ENCODE results near the gene UBE2S.
A peak's percentile ranks its signal among the peaks of the same experiment; 100 is the strongest.

The UBE2S gene

GRCh38 chr19:55369653-55370304 is 37.8 kb downstream of the UBE2S start:
- WGBS, result under 1% methylated on average over 51 of the region's 59 CpGs
- Histone ChIP-seq H2BK5ac (ENCODE audit: low read depth, low read length, poor library complexity, severe bottlenecking) (peak overlapping the region; percentile 92), H3K14ac (ENCODE audit: low read length in 2 of 2) (peak overlapping the region in 1 of 2 experiments; percentile 68), H2BK120ac (ENCODE audit: low read depth, low read length) (peak overlapping the region; percentile 27), H3K79me1 (replicated peaks; ENCODE audit: low read length, poor library complexity, severe bottlenecking) (peaks cover 6% of the 10 kb centered on the region), H3K4me1 (ENCODE audit: control insufficient read depth, insufficient read depth, low read depth, low read length) (peaks cover 55% of the 10 kb centered on the region), H3K9me3 (ENCODE audit: control insufficient read depth, low read length) (no peaks in the 10 kb centered on the region), H3K18ac (ENCODE audit: low read depth in 1 of 2, low read length in 2 of 2) (peak overlapping the region; percentile 45 to 85), H3K4ac (ENCODE audit: low read depth in 1 of 2, low read length in 2 of 2) (peak overlapping the region; percentile 46 to 57), H4K91ac (ENCODE audit: low read length) (no peak overlapping the region), H3K4me2 (ENCODE audit: low read length, poor library complexity, severe bottlenecking) (peak overlapping the region; percentile 83), H2BK15ac (ENCODE audit: low read depth, poor library complexity, severe bottlenecking) (no peak overlapping the region), H2AFZ (ENCODE audit: low read depth, low read length) (peak overlapping the region; percentile 84), H3K27ac (ENCODE audit: low read length, poor library complexity, severe bottlenecking) (peak overlapping the region; percentile 94), H2BK12ac (ENCODE audit: low read length in 2 of 2) (peak overlapping the region in 1 of 2 experiments; percentile 88), H3K4me3 (ENCODE audit: insufficient read depth in 1 of 2, low read depth in 1 of 2, low read length in 2 of 2) (peak overlapping the region; percentile 78 to 84), H4K8ac (ENCODE audit: low read length) (peak overlapping the region; percentile 45), H3K9ac (ENCODE audit: low read length) (peak overlapping the region; percentile 74), H3K27me3 (ENCODE audit: control insufficient read depth in 1 of 2, insufficient read depth in 1 of 2, low read length in 2 of 2) (peaks cover 0 to 7% of the 10 kb centered on the region in 2 experiments), H3K36me3 (ENCODE audit: control insufficient read depth in 1 of 2, insufficient read depth in 2 of 2, low read depth in 1 of 2, low read length in 2 of 2) (peaks cover 0 to 35% of the 10 kb centered on the region in 2 experiments), H2AK5ac (ENCODE audit: low read length, severe bottlenecking) (no peak overlapping the region), H3K23ac (ENCODE audit: low read length in 2 of 2) (peak overlapping the region in 1 of 2 experiments; percentile 47)
- DNase-seq, result peak; percentile 85

DNA sequence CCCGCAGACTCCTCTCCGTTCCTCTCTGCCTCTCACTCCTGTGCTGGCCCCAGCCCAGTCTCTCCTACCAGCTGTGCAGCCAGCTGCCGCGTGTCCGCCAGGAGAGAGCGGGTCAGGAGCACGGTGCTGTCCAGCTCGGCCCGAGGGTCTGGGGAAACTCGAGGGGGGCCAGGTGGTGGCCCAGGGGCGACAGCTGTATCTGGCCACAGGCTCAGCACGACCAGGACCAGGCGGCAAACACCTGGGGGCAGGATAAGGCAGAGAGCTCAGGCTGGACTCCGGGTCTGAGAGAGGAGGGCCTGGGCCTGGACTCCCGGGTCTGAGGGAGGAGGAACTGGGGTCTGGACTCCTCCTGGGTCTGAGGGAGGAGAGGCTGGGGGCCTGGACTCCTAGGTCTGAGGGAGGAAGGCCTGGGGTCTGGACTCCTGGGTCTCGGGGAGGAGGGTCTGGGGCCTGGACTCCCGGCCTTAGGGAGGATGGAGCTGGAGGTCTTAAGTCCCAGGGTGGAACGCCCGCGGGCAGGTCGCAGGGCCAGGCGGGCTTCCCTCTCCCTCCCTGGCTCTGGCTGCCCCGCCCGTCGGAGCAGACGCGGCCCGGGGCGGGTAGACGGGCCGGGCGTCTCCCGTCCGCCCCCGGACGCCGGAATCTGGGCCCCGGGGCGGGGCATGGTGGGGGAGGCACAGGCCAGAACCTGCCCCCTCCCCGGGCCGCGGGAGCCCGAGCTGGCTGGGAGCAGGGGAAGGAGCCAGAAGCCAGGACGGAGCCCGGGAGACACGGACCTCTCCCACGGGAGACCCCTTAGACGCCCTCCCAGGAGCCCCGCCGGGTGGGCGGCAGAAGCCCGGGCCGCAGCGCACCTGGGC is 38.7 kb downstream of the UBE2S start:
- Histone ChIP-seq H2BK5ac (ENCODE audit: low read depth, low read length, poor library complexity, severe bottlenecking) (no peak overlapping the region), H2AK5ac (ENCODE audit: low read length, severe bottlenecking) (peak overlapping the region; percentile 4), H2AFZ (ENCODE audit: low read depth, low read length) (no peak overlapping the region), H4K8ac (ENCODE audit: low read length) (peak overlapping the region; percentile 1), H3K36me3 (ENCODE audit: control insufficient read depth in 1 of 2, insufficient read depth in 2 of 2, low read depth in 1 of 2, low read length in 2 of 2) (peaks cover 0 to 37% of the 10 kb centered on the region in 2 experiments), H2BK120ac (ENCODE audit: low read depth, low read length) (peak overlapping the region; percentile 27), H3K18ac (ENCODE audit: low read depth in 1 of 2, low read length in 2 of 2) (peak overlapping the region in 1 of 2 experiments; percentile 54), H2BK12ac (ENCODE audit: low read length in 2 of 2) (peak overlapping the region; percentile 21 to 45), H3K4me3 (ENCODE audit: insufficient read depth in 1 of 2, low read depth in 1 of 2, low read length in 2 of 2) (peak overlapping the region; percentile 62 to 84), H3K27me3 (ENCODE audit: control insufficient read depth in 1 of 2, insufficient read depth in 1 of 2, low read length in 2 of 2) (peaks cover 0 to 4% of the 10 kb centered on the region in 2 experiments), H3K23ac (ENCODE audit: low read length in 2 of 2) (peak overlapping the region in 1 of 2 experiments; percentile 40), H3K79me1 (replicated peaks; ENCODE audit: low read length, poor library complexity, severe bottlenecking) (peaks cover 6% of the 10 kb centered on the region), H3K9me3 (ENCODE audit: control insufficient read depth, low read length) (no peaks in the 10 kb centered on the region), H2BK15ac (ENCODE audit: low read depth, poor library complexity, severe bottlenecking) (peak overlapping the region; percentile 90), H3K9ac (ENCODE audit: low read length) (peak overlapping the region; percentile 66), H3K27ac (ENCODE audit: low read length, poor library complexity, severe bottlenecking) (peak overlapping the region; percentile 61), H4K91ac (ENCODE audit: low read length) (peak overlapping the region; percentile 82), H3K14ac (ENCODE audit: low read length in 2 of 2) (peak overlapping the region in 1 of 2 experiments; percentile 38), H3K4me1 (ENCODE audit: control insufficient read depth, insufficient read depth, low read depth, low read length) (peaks cover 50% of the 10 kb centered on the region), H3K4me2 (ENCODE audit: low read length, poor library complexity, severe bottlenecking) (peak overlapping the region; percentile 71), H3K4ac (ENCODE audit: low read depth in 1 of 2, low read length in 2 of 2) (peak overlapping the region in 1 of 2 experiments; percentile 32)
- WGBS, result 20% methylated on average over 47 of the region's 54 CpGs
- DNase-seq, result peak; percentile 57

DNA sequence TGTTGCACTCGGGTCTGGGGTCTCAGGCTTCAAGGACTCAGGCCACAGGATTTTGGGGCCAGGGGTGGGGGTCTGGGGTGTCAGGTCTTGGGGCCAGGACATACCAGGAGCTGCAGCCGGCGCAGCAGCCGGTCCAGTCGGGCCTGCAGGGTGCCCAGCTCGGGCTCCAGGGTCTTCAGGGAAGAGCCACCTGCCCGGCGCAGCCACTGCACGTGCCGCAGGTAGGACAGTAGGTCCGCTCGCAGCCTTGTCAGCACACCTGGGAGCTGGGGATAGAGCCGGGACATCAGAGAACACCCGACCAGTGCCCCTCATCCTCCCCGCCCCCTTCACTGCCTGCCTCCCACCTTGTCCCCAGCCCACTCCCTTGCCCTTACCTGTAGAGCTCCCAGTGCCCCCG is 39.5 kb downstream of the UBE2S start:
- WGBS, result 88% methylated on average over 16 of the region's 16 CpGs
- H2BK5ac ChIP-seq (ENCODE audit: low read depth, low read length, poor library complexity, severe bottlenecking), result no peak overlapping the region
- no peak overlapping the region for H3K23ac ChIP-seq (ENCODE audit: low read length in 2 of 2)
- H3K4ac ChIP-seq (ENCODE audit: low read depth in 1 of 2, low read length in 2 of 2), result no peak overlapping the region
- peak overlapping the region in 1 of 2 experiments; percentile 84 for H3K4me3 ChIP-seq (ENCODE audit: insufficient read depth in 1 of 2, low read depth in 1 of 2, low read length in 2 of 2)
- no peak overlapping the region for H2BK15ac ChIP-seq (ENCODE audit: low read depth, poor library complexity, severe bottlenecking)
- H3K9me3 ChIP-seq (ENCODE audit: control insufficient read depth, low read length), result no peaks in the 10 kb centered on the region
- peaks cover 0 to 37% of the 10 kb centered on the region in 2 experiments for H3K36me3 ChIP-seq (ENCODE audit: control insufficient read depth in 1 of 2, insufficient read depth in 2 of 2, low read depth in 1 of 2, low read length in 2 of 2)
- no peaks in the 10 kb centered on the region for H3K27me3 ChIP-seq (ENCODE audit: control insufficient read depth in 1 of 2, insufficient read depth in 1 of 2, low read length in 2 of 2)
- H3K79me1 ChIP-seq (replicated peaks; ENCODE audit: low read length, poor library complexity, severe bottlenecking), result peaks cover 6% of the 10 kb centered on the region
- H3K4me2 ChIP-seq (ENCODE audit: low read length, poor library complexity, severe bottlenecking), result peak overlapping the region; percentile 71
- no peak overlapping the region for H4K91ac ChIP-seq (ENCODE audit: low read length)
- H2BK12ac ChIP-seq (ENCODE audit: low read length in 2 of 2), result no peak overlapping the region
- H2AK5ac ChIP-seq (ENCODE audit: low read length, severe bottlenecking), result no peak overlapping the region
- no peak overlapping the region for H4K8ac ChIP-seq (ENCODE audit: low read length)
- H2BK120ac ChIP-seq (ENCODE audit: low read depth, low read length), result no peak overlapping the region
- H2AFZ ChIP-seq (ENCODE audit: low read depth, low read length), result no peak overlapping the region
- H3K18ac ChIP-seq (ENCODE audit: low read depth in 1 of 2, low read length in 2 of 2), result no peak overlapping the region
- peaks cover 48% of the 10 kb centered on the region for H3K4me1 ChIP-seq (ENCODE audit: control insufficient read depth, insufficient read depth, low read depth, low read length)
- H3K14ac ChIP-seq (ENCODE audit: low read length in 2 of 2), result no peak overlapping the region
- DNase-seq, result no peak
- no peak overlapping the region for H3K9ac ChIP-seq (ENCODE audit: low read length)
- peak overlapping the region; percentile 54 for H3K27ac ChIP-seq (ENCODE audit: low read length, poor library complexity, severe bottlenecking)

- Histone ChIP-seq H4K91ac (ENCODE audit: low read length) (no peak overlapping the region), H2BK5ac (ENCODE audit: low read depth, low read length, poor library complexity, severe bottlenecking) (no peak overlapping the region), H3K27ac (ENCODE audit: low read length, poor library complexity, severe bottlenecking) (no peak overlapping the region), H3K4ac (ENCODE audit: low read depth in 1 of 2, low read length in 2 of 2) (no peak overlapping the region), H2AK5ac (ENCODE audit: low read length, severe bottlenecking) (peak overlapping the region; percentile 4), H3K14ac (ENCODE audit: low read length in 2 of 2) (no peak overlapping the region), H3K23ac (ENCODE audit: low read length in 2 of 2) (no peak overlapping the region), H2BK120ac (ENCODE audit: low read depth, low read length) (no peak overlapping the region), H3K79me1 (replicated peaks; ENCODE audit: low read length, poor library complexity, severe bottlenecking) (peaks cover 6% of the 10 kb centered on the region), H2BK12ac (ENCODE audit: low read length in 2 of 2) (no peak overlapping the region), H2BK15ac (ENCODE audit: low read depth, poor library complexity, severe bottlenecking) (no peak overlapping the region), H4K8ac (ENCODE audit: low read length) (no peak overlapping the region), H2AFZ (ENCODE audit: low read depth, low read length) (no peak overlapping the region), H3K9me3 (ENCODE audit: control insufficient read depth, low read length) (no peaks in the 10 kb centered on the region), H3K27me3 (ENCODE audit: control insufficient read depth in 1 of 2, insufficient read depth in 1 of 2, low read length in 2 of 2) (no peaks in the 10 kb centered on the region), H3K36me3 (ENCODE audit: control insufficient read depth in 1 of 2, insufficient read depth in 2 of 2, low read depth in 1 of 2, low read length in 2 of 2) (peaks cover 0 to 37% of the 10 kb centered on the region in 2 experiments), H3K4me2 (ENCODE audit: low read length, poor library complexity, severe bottlenecking) (no peak overlapping the region), H3K9ac (ENCODE audit: low read length) (no peak overlapping the region), H3K4me3 (ENCODE audit: insufficient read depth in 1 of 2, low read depth in 1 of 2, low read length in 2 of 2) (no peak overlapping the region), H3K18ac (ENCODE audit: low read depth in 1 of 2, low read length in 2 of 2) (no peak overlapping the region), H3K4me1 (ENCODE audit: control insufficient read depth, insufficient read depth, low read depth, low read length) (peaks cover 43% of the 10 kb centered on the region)
- no peak for DNase-seq
- 94% methylated on average over 1 of the region's 3 CpGs for WGBS
Observed at GRCh38 chr19:55366790-55367189, 40.8 kb downstream of the UBE2S start.

All from mesenchymal stem cell (in vitro differentiated cells and primary cell).